GM21360 (cell line): Measurements from ENCODE around the gene EIF2B5.
A peak's percentile ranks its signal among the peaks of the same experiment; 100 is the strongest.
"Not testable (repeated sequence)": the region's sequence is repeated elsewhere in the genome, so short reads cannot be mapped to it uniquely, and the experiment has no call there.

Experiments
- ATAC-seq: cut with Tn5 transposase; IDR thresholded peaks from one replicate; pipeline ENCODE4 v1.9.1; 2021; ENCODE audit warnings: mild to moderate bottlenecking, moderate library complexity; ENCODE audit not compliant: unreplicated experiment

Gene EIF2B5

GRCh38 chr3:184145751-184146270, 10.7 kb downstream of the EIF2B5 start:
- no peak for ATAC-seq

- ATAC-seq, result no peak
Observed at GRCh38 chr3:184148076-184148475, 12.9 kb downstream of the EIF2B5 start.

GRCh38 chr3:184149123-184149522, 14.0 kb downstream of the EIF2B5 start:
- no peak for ATAC-seq

GRCh38 chr3:184149770-184150169, 14.6 kb downstream of the EIF2B5 start:
- not testable (repeated sequence) for ATAC-seq

- ATAC-seq, result peak; percentile 73
Observed at GRCh38 chr3:184154885-184155643, 19.9 kb downstream of the EIF2B5 start, which contains the start of gene DVL3. DVL3 (plus strand) TSS chr3:184155377; CDS start chr3:184155636, 259 bp downstream.

GRCh38 chr3:184155644-184156521, 20.7 kb downstream of the EIF2B5 start:
- ATAC-seq, result peak; percentile 23

GRCh38 chr3:184156522-184156955, 21.4 kb downstream of the EIF2B5 start:
- no peak for ATAC-seq

- no peak for ATAC-seq
Observed at GRCh38 chr3:184157206-184157605, 22.0 kb downstream of the EIF2B5 start.

- no peak for ATAC-seq
Observed at GRCh38 chr3:184158404-184158803, 23.2 kb downstream of the EIF2B5 start.

- ATAC-seq, result no peak
Observed at GRCh38 chr3:184160456-184160855, 25.3 kb downstream of the EIF2B5 start.

GRCh38 chr3:184162571-184163070, 27.5 kb downstream of the EIF2B5 start:
- ATAC-seq, result not testable (repeated sequence)

- no peak for ATAC-seq
Observed at GRCh38 chr3:184164648-184165330, 29.6 kb downstream of the EIF2B5 start.

- ATAC-seq, result no peak
Observed at GRCh38 chr3:184165543-184165942, 30.4 kb downstream of the EIF2B5 start.

GRCh38 chr3:184166671-184167070, 31.5 kb downstream of the EIF2B5 start:
- no peak for ATAC-seq

- no peak for ATAC-seq
Observed at GRCh38 chr3:184167786-184168185, 32.6 kb downstream of the EIF2B5 start.

- ATAC-seq, result no peak
Observed at GRCh38 chr3:184168363-184169120, 33.4 kb downstream of the EIF2B5 start.

- ATAC-seq, result no peak
Observed at GRCh38 chr3:184169896-184170875, 35.0 kb downstream of the EIF2B5 start.

GRCh38 chr3:184171562-184171961, 36.4 kb downstream of the EIF2B5 start:
- no peak for ATAC-seq
